K562 (cell line): ENCODE results near the gene ACCSL. TPM values are rescaled to one million over a fixed set of nuclear protein-coding genes. Genes with fewer than 3 reads are reported as not detected.

Experiments used
- BRF2 ChIP-seq: IDR thresholded peaks from 3 replicates; pipeline ENCODE4 v1.6.1; 2011; ENCODE audit warnings: borderline replicate concordance, mild to moderate bottlenecking; ENCODE audit not compliant: insufficient read length, insufficient read depth
- HEY1 ChIP-seq: fragments of 250-450 bp; sonication (Bioruptor Pico); IDR thresholded peaks from 2 replicates; pipeline ENCODE4 v1.5.0; 2020; ENCODE audit warnings: mild to moderate bottlenecking, moderate library complexity, borderline replicate concordance
- KAT7 ChIP-seq: sonication (generic); formaldehyde crosslinking; IDR thresholded peaks from 2 replicates; pipeline ENCODE4 v1.8.0; 2022; ENCODE audit warnings: missing genetic modification reagents, mild to moderate bottlenecking, borderline replicate concordance
- KAT8 ChIP-seq: fragments of 450-650 bp; IDR thresholded peaks from 2 replicates; pipeline ENCODE4 v1.6.1; 2016; ENCODE audit warnings: low read depth, mild to moderate bottlenecking
- MLX ChIP-seq, 2 experiments: fragments of 450-650 bp in 1 of 2; sonication (generic) in 1 of 2; formaldehyde crosslinking; conservative IDR thresholded peaks; 2 replicates each; pipeline versions ENCODE4 v1.4.0 to v1.8.1; 2020 to 2022; ENCODE audit warnings: mild to moderate bottlenecking in 1 of 2, missing genetic modification reagents in 1 of 2
- NCOR1 ChIP-seq: fragments of 450-650 bp; IDR thresholded peaks from 2 replicates; pipeline ENCODE4 v1.6.1; 2016; ENCODE audit warnings: mild to moderate bottlenecking, moderate library complexity
- TBP ChIP-seq: optimal IDR thresholded peaks from 2 replicates; pipeline ENCODE3; 2011; ENCODE audit warnings: low read depth, low read length, improper control_type of control experiment
- USF1 ChIP-seq: sonication (generic); formaldehyde crosslinking; IDR thresholded peaks from 2 replicates; pipeline ENCODE4 v1.9.0; 2022; ENCODE audit warnings: mild to moderate bottlenecking, missing genetic modification reagents
- ZNF197 ChIP-seq: fragments of 200-800 bp; sonication (Bioruptor generic); IDR thresholded peaks from 2 replicates; pipeline ENCODE4 v1.6.1; 2016; ENCODE audit warnings: low read depth, missing genetic modification characterization, missing compliant biosample characterization
- ZNF584 ChIP-seq: fragments of 200-800 bp; sonication (Bioruptor generic); IDR thresholded peaks from 2 replicates; pipeline ENCODE4 v1.6.1; 2016; ENCODE audit warnings: low read depth, mild to moderate bottlenecking, missing genetic modification characterization, missing compliant biosample characterization
- ZNF695 ChIP-seq: fragments of 450-650 bp; formaldehyde crosslinking; IDR thresholded peaks from 2 replicates; pipeline ENCODE4 v1.4.0; 2020; ENCODE audit warnings: mild to moderate bottlenecking, moderate library complexity
- polyA plus RNA-seq, 8 experiments: library from polyadenylated mRNA; depleted of rRNA in 4 of 8; stranded (reverse) in 5 of 8; unstranded in 3 of 8; fragments of >200 nt; fragmentation: Nextera tagmentation in 2 of 8; fragmentation: Illumina TruSeq in 1 of 8; extraction: Ambion mirVana in 2 of 8; extraction: Trizol in 1 of 8; gene quantifications; 2 replicates each; pipeline versions ENCODE4 v1.2.1 to v1.2.3, GENCODE V29; 2011 to 2014; ENCODE audit warnings: inconsistent platforms in 1 of 8, missing spikeins in 1 of 8
- total RNA-seq, 7 experiments: library from RNA; depleted of rRNA in 6 of 7; stranded (reverse); fragments of >200 nt in 6 of 7; fragmentation: Illumina TruSeq in 2 of 7; extraction: Trizol in 2 of 7; gene quantifications; 2 replicates each; pipeline versions ENCODE4 v1.2.1 to v1.2.3, GENCODE V29; 2011 to 2021; ENCODE audit warnings: low replicate concordance in 1 of 7
- TF ChIP-seq, protein P1 (sequence below): sonication (generic); formaldehyde crosslinking; IDR thresholded peaks from 2 replicates; pipeline ENCODE4 v1.8.1; 2023; ENCODE audit warnings: missing genetic modification reagents, mild to moderate bottlenecking, borderline replicate concordance
- TF ChIP-seq, protein P2 (sequence below): fragments of 200-800 bp; sonication (Bioruptor generic); IDR thresholded peaks from 2 replicates; pipeline ENCODE4 v1.6.1; 2017; ENCODE audit warnings: missing genetic modification characterization, missing compliant biosample characterization
- TF ChIP-seq, protein P3 (sequence below): fragments of 200-800 bp; sonication (Bioruptor generic); IDR thresholded peaks from 2 replicates; pipeline ENCODE4 v1.6.1; 2017; ENCODE audit warnings: missing genetic modification characterization, missing compliant biosample characterization

ACCSL gene
- total and polyA plus RNA-seq, 9 of the 15 experiments (the other 6 are each of a cell fraction or from before 2014, with no cell fraction given): not detected

- TF ChIP-seq, protein P1, sequence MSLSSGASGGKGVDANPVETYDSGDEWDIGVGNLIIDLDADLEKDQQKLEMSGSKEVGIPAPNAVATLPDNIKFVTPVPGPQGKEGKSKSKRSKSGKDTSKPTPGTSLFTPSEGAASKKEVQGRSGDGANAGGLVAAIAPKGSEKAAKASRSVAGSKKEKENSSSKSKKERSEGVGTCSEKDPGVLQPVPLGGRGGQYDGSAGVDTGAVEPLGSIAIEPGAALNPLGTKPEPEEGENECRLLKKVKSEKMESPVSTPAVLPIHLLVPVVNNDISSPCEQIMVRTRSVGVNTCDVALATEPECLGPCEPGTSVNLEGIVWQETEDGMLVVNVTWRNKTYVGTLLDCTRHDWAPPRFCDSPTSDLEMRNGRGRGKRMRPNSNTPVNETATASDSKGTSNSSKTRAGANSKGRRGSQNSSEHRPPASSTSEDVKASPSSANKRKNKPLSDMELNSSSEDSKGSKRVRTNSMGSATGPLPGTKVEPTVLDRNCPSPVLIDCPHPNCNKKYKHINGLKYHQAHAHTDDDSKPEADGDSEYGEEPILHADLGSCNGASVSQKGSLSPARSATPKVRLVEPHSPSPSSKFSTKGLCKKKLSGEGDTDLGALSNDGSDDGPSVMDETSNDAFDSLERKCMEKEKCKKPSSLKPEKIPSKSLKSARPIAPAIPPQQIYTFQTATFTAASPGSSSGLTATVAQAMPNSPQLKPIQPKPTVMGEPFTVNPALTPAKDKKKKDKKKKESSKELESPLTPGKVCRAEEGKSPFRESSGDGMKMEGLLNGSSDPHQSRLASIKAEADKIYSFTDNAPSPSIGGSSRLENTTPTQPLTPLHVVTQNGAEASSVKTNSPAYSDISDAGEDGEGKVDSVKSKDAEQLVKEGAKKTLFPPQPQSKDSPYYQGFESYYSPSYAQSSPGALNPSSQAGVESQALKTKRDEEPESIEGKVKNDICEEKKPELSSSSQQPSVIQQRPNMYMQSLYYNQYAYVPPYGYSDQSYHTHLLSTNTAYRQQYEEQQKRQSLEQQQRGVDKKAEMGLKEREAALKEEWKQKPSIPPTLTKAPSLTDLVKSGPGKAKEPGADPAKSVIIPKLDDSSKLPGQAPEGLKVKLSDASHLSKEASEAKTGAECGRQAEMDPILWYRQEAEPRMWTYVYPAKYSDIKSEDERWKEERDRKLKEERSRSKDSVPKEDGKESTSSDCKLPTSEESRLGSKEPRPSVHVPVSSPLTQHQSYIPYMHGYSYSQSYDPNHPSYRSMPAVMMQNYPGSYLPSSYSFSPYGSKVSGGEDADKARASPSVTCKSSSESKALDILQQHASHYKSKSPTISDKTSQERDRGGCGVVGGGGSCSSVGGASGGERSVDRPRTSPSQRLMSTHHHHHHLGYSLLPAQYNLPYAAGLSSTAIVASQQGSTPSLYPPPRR (CRISPR knock-in tag): peak; percentile 56; the same call in 1 of the 2 replicates
- TF ChIP-seq ZNF695 (no peak), NCOR1 (peak; percentile 31; the same call in 1 of the 2 replicates), KAT8 (no peak), TBP (peak; percentile 86), USF1 (CRISPR knock-in tag) (peak; percentile 96), HEY1 (CRISPR knock-in tag) (no peak), BRF2 (no peak), KAT7 (CRISPR knock-in tag) (peak; percentile 31), MLX (CRISPR knock-in tag; conservative IDR thresholded peaks at IDR 0.05) (no peak), ZNF584 (CRISPR knock-in tag) (no peak), ZNF197 (no peak)
- TF ChIP-seq, protein P2, sequence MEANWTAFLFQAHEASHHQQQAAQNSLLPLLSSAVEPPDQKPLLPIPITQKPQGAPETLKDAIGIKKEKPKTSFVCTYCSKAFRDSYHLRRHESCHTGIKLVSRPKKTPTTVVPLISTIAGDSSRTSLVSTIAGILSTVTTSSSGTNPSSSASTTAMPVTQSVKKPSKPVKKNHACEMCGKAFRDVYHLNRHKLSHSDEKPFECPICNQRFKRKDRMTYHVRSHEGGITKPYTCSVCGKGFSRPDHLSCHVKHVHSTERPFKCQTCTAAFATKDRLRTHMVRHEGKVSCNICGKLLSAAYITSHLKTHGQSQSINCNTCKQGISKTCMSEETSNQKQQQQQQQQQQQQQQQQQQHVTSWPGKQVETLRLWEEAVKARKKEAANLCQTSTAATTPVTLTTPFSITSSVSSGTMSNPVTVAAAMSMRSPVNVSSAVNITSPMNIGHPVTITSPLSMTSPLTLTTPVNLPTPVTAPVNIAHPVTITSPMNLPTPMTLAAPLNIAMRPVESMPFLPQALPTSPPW (CRISPR knock-in tag): peak; percentile 67
- TF ChIP-seq, protein P3, sequence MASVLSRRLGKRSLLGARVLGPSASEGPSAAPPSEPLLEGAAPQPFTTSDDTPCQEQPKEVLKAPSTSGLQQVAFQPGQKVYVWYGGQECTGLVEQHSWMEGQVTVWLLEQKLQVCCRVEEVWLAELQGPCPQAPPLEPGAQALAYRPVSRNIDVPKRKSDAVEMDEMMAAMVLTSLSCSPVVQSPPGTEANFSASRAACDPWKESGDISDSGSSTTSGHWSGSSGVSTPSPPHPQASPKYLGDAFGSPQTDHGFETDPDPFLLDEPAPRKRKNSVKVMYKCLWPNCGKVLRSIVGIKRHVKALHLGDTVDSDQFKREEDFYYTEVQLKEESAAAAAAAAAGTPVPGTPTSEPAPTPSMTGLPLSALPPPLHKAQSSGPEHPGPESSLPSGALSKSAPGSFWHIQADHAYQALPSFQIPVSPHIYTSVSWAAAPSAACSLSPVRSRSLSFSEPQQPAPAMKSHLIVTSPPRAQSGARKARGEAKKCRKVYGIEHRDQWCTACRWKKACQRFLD (CRISPR knock-in tag): no peak; the same call in 1 of the 2 replicates
Observed at GRCh38 chr11:44065841-44066731, 18.3 kb downstream of the ACCSL start, which contains the start of gene ACCS (continued).
